Trophoblast cell (in vitro differentiated cells and primary cell): ENCODE data around the gene MYH7.
"Not testable (repeated sequence)": the region's sequence is repeated elsewhere in the genome, so short reads cannot be mapped to it uniquely, and the experiment has no call there.

Experiments used
- DNase-seq, 2 donors: peaks; one replicate each; pipeline ENCODE4 v3.0.0-alpha.2; 2016
- H2AFZ ChIP-seq: 2 replicates; pipeline ENCODE4 v1.6.1; 2013; ENCODE audit warnings: low read length, moderate library complexity, mild to moderate bottlenecking; ENCODE audit not compliant: insufficient read depth, poor library complexity
- H2AK5ac ChIP-seq: 2 replicates; pipeline ENCODE4 v1.6.1; 2013; ENCODE audit warnings: mild to moderate bottlenecking, low read length
- H2BK120ac ChIP-seq: 2 replicates; pipeline ENCODE4 v1.6.1; 2013; ENCODE audit warnings: low read length, mild to moderate bottlenecking, moderate library complexity; ENCODE audit not compliant: insufficient read depth, poor library complexity
- H2BK12ac ChIP-seq: 2 replicates; pipeline ENCODE4 v1.6.1; 2013; ENCODE audit warnings: mild to moderate bottlenecking, low read length, moderate library complexity
- H2BK5ac ChIP-seq: 2 replicates; pipeline ENCODE4 v1.6.1; 2013; ENCODE audit warnings: low read length, low read depth, moderate library complexity, mild to moderate bottlenecking; ENCODE audit not compliant: poor library complexity
- H3K14ac ChIP-seq: 2 replicates; pipeline ENCODE4 v1.6.1; 2013; ENCODE audit warnings: mild to moderate bottlenecking, low read length
- H3K18ac ChIP-seq: 2 replicates; pipeline ENCODE4 v1.6.1; 2013; ENCODE audit warnings: mild to moderate bottlenecking, low read length
- H3K23ac ChIP-seq: 2 replicates; pipeline ENCODE4 v1.6.1; 2013; ENCODE audit warnings: low read length
- H3K27ac ChIP-seq: 2 replicates; pipeline ENCODE4 v1.5.1; 2013; ENCODE audit warnings: low read depth, mild to moderate bottlenecking, inconsistent platforms, low read length, moderate library complexity
- H3K27me3 ChIP-seq: 2 replicates; pipeline ENCODE4 v1.6.1; 2013; ENCODE audit warnings: inconsistent platforms, mild to moderate bottlenecking, low read length, moderate library complexity; ENCODE audit not compliant: insufficient read depth
- H3K36me3 ChIP-seq, 2 experiments: 1 replicate in 1 of 2; 2 replicates in 1 of 2; pipeline ENCODE4 v1.6.1; 2013; ENCODE audit warnings: low read length in 2 of 2, mild to moderate bottlenecking in 2 of 2, moderate library complexity in 1 of 2; ENCODE audit not compliant: insufficient read depth in 2 of 2, control insufficient read depth in 1 of 2
- H3K4ac ChIP-seq: 2 replicates; pipeline ENCODE4 v1.6.1; 2013; ENCODE audit warnings: low read depth, mild to moderate bottlenecking, low read length, moderate library complexity
- H3K4me1 ChIP-seq, 2 experiments: 1 replicate in 1 of 2; 2 replicates in 1 of 2; pipeline ENCODE4 v1.6.1; 2013; ENCODE audit warnings: low read length in 2 of 2, mild to moderate bottlenecking in 2 of 2, moderate library complexity in 1 of 2; ENCODE audit not compliant: insufficient read depth in 2 of 2, control insufficient read depth in 1 of 2
- H3K4me2 ChIP-seq: 2 replicates; pipeline ENCODE4 v1.6.1; 2013; ENCODE audit warnings: inconsistent platforms, mild to moderate bottlenecking, low read length, moderate library complexity
- H3K4me3 ChIP-seq: 2 replicates; pipeline ENCODE4 v1.5.1; 2013; ENCODE audit warnings: mild to moderate bottlenecking, low read depth, low read length, inconsistent platforms
- H3K79me1 ChIP-seq: one replicate; pipeline ENCODE4 v1.6.1; 2013; ENCODE audit warnings: low read length
- H3K79me2 ChIP-seq: 2 replicates; pipeline ENCODE4 v1.6.1; 2013; ENCODE audit warnings: low read length, mild to moderate bottlenecking; ENCODE audit not compliant: control insufficient read depth, insufficient read depth, poor library complexity
- H3K9ac ChIP-seq: 2 replicates; pipeline ENCODE4 v1.6.1; 2013; ENCODE audit warnings: mild to moderate bottlenecking, low read length
- H3K9me3 ChIP-seq: 2 replicates; pipeline ENCODE4 v1.6.1; 2013; ENCODE audit warnings: low read depth, mild to moderate bottlenecking, control low read depth, inconsistent platforms, low read length; ENCODE audit not compliant: insufficient read depth
- H4K12ac ChIP-seq: 2 replicates; pipeline ENCODE4 v1.6.1; 2013; ENCODE audit warnings: low read depth, mild to moderate bottlenecking, low read length, moderate library complexity
- H4K8ac ChIP-seq: 2 replicates; pipeline ENCODE4 v1.6.1; 2013; ENCODE audit warnings: low read depth, mild to moderate bottlenecking, low read length, moderate library complexity
- H4K91ac ChIP-seq: one replicate; pipeline ENCODE4 v1.6.1; 2013; ENCODE audit warnings: low read depth, mild to moderate bottlenecking, low read length, moderate library complexity
- WGBS: extraction: QIAGEN DNeasy Blood & Tissue Kit; methylation state at CpG from one replicate; pipeline ENCODE4 v1.1.7; 2013; ENCODE audit warnings: missing lambda C conversion rate; ENCODE audit not compliant: insufficient read length, insufficient coverage; ENCODE audit errors: extremely low coverage; 5-methylcytosine and 5-hydroxymethylcytosine counted together

The MYH7 gene

DNA sequence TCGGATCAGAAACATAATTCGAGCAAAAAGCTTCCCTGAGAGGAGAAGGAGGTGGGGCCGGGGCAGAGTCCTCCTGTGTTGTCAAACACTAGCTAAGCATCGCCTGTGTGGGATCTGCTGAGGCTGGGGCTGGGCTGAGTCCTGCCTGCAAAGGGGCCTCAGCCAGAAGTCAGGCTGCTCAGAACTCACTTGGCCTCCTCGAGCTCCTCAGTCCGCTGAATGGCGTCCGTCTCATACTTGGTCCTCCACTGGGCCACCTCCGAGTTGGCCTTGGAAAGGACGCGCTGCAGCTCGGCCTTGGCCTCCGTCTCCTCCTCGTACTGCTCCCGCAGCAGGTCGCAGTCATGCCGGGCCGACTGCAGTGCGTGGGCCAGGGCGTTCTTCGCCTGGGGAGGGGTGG, 17.4 kb downstream of the MYH7 start:
- Histone ChIP-seq H3K27me3 (no peaks in the 10 kb centered on the region), H3K4me2 (no peak overlapping the region), H3K79me1 (no peaks in the 10 kb centered on the region), H3K36me3 (no peaks in the 10 kb centered on the region), H4K12ac (no peak overlapping the region), H3K79me2 (no peaks in the 10 kb centered on the region), H3K4me1 (peaks cover 0 to 4% of the 10 kb centered on the region in 2 experiments), H4K8ac (no peak overlapping the region), H3K14ac (no peak overlapping the region), H2AFZ (no peak overlapping the region), H2BK12ac (no peak overlapping the region), H3K18ac (no peak overlapping the region), H3K4ac (no peak overlapping the region), H2AK5ac (no peak overlapping the region), H3K23ac (no peak overlapping the region), H3K9ac (no peak overlapping the region), H2BK120ac (no peak overlapping the region), H4K91ac (no peak overlapping the region), H3K4me3 (no peak overlapping the region), H3K9me3 (no peaks in the 10 kb centered on the region), H3K27ac (no peak overlapping the region), H2BK5ac (no peak overlapping the region)
- DNase-seq = no peak
- no CpG with 5 or more reads among the region's 21 CpGs for WGBS

DNA sequence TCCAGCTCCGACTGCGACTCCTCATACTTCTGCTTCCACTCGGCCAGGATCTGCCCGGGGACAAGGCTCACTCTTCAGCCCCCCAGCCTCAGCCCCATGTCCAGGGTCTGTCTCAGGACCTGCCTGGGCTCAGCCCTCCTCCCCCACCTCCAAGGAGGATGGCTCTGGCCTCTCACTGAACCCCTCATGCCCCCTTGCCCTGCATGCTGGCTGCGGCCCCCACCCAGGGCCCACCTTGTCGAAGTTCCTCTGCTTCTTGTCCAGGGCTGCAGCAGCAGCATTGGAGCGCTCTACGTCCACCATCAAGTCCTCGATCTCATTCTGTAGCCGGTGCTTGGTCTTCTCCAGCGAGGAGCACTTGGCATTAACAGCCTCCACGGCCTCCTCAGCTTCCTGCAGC, 18.2 kb downstream of the MYH7 start:
- H3K14ac ChIP-seq, H3K27me3 ChIP-seq, H4K8ac ChIP-seq, H3K9me3 ChIP-seq, H3K4me2 ChIP-seq, H4K91ac ChIP-seq, H3K4ac ChIP-seq, H4K12ac ChIP-seq, H2AK5ac ChIP-seq, H2BK5ac ChIP-seq, H3K23ac ChIP-seq, H3K18ac ChIP-seq, H2BK12ac ChIP-seq, H3K9ac ChIP-seq, H2BK120ac ChIP-seq, H3K4me3 ChIP-seq, H3K36me3 ChIP-seq, DNase-seq, H3K79me2 ChIP-seq, H3K27ac ChIP-seq, H2AFZ ChIP-seq, H3K4me1 ChIP-seq, H3K79me1 ChIP-seq: not testable (repeated sequence)
- WGBS = no CpG with 5 or more reads among the region's 12 CpGs

DNA sequence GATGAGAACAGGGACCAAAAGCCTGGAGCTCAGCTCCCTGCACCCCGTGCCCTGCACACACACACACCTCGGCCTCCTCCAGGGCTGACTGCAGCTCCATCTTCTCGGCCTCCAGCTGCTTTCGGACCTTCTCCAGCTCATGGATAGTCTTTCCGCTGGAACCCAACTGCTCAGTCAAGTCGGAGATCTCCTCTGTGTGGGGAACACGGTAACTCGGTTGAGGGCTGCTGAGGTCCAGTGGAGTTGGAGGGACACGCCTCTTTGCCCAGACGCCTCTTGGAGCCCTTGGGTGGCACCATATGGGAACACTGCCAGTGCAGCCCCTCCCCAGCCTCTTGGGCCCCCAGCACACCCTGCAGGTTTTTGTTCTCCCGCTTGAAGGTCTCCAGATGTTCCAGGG, 18.7 kb downstream of the MYH7 start:
- Histone ChIP-seq H2BK5ac (no peak overlapping the region), H4K12ac (no peak overlapping the region), H3K79me2 (no peaks in the 10 kb centered on the region), H3K9me3 (no peaks in the 10 kb centered on the region), H3K14ac (no peak overlapping the region), H2AFZ (no peak overlapping the region), H4K8ac (no peak overlapping the region), H3K79me1 (no peaks in the 10 kb centered on the region), H4K91ac (no peak overlapping the region), H3K9ac (no peak overlapping the region), H3K36me3 (no peaks in the 10 kb centered on the region), H2BK12ac (no peak overlapping the region), H3K18ac (no peak overlapping the region), H2AK5ac (no peak overlapping the region), H3K4me3 (no peak overlapping the region), H3K23ac (no peak overlapping the region), H3K4me2 (no peak overlapping the region), H3K27ac (no peak overlapping the region), H2BK120ac (no peak overlapping the region), H3K4ac (no peak overlapping the region), H3K4me1 (peaks cover 0 to 4% of the 10 kb centered on the region in 2 experiments), H3K27me3 (no peaks in the 10 kb centered on the region)
- no CpG with 5 or more reads among the region's 11 CpGs for WGBS
- no peak for DNase-seq

DNA sequence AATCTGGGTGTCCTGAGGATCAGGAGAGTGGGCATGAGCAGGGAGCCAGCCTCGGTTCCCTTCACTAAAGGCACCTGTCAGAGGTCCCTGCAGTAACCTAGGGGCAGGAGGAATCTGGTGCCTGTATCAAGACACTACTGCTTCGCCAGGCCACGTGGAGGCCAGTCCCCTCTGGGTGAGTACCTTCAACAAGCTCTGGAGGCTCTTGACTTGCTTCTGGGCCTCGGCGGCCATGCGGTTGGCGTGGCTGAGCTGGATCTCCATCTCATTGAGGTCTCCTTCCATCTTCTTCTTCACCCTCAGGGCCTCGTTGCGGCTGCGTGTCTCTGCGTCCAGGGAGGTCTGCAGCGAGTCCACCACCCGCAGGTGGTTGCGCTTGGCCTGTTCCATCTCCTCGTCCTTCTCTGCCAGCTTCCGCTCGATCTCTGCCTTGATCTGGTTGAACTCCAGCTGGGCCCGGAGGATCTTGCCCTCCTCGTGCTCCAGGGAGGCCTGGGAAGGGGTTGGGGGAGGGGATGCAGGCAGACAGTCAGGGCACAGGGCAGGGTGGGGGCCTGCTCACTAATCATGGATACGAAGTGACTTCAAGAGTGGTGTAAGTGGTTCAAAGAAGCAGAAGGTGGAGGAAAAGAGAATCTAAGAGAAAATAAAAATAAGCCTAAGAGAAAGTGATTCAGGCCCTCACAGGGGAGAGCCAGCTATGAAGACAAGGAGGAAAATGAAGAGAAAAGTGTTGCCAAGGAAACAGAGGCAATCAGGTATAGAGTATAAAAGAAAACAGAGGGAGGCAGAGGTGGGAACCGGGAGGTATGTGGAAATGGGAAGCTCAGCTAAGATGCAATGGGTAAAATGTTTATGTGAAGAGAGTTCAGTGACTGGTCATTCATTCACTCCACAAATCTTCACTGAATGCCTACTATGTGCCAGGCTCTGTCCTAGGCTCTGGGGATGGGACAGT, 19.4 kb downstream of the MYH7 start:
- Histone ChIP-seq H3K14ac (no peak overlapping the region), H3K27me3 (no peaks in the 10 kb centered on the region), H3K23ac (no peak overlapping the region), H3K79me2 (no peaks in the 10 kb centered on the region), H2BK120ac (no peak overlapping the region), H3K36me3 (no peaks in the 10 kb centered on the region), H3K4me2 (no peak overlapping the region), H3K27ac (no peak overlapping the region), H2AFZ (no peak overlapping the region), H3K9me3 (no peaks in the 10 kb centered on the region), H4K8ac (no peak overlapping the region), H2BK5ac (no peak overlapping the region), H4K12ac (no peak overlapping the region), H2BK12ac (no peak overlapping the region), H4K91ac (no peak overlapping the region), H3K4me3 (no peak overlapping the region), H3K4me1 (peaks cover 0 to 4% of the 10 kb centered on the region in 2 experiments), H2AK5ac (no peak overlapping the region), H3K18ac (no peak overlapping the region), H3K9ac (no peak overlapping the region), H3K4ac (no peak overlapping the region), H3K79me1 (no peaks in the 10 kb centered on the region)
- no CpG with 5 or more reads among the region's 21 CpGs for WGBS
- DNase-seq = no peak
